Peyer's patch (tissue), 4 donors: ENCODE measurements around the gene HELQ. TPM values are rescaled to one million over a fixed set of nuclear protein-coding genes. Genes with fewer than 3 reads are reported as not detected.

Experiments
- DNase-seq, 3 donors: peaks; one replicate each; pipeline ENCODE4 v3.0.0-alpha.2; 2017 to 2019
- H3K27ac ChIP-seq, 4 donors: fragments of 200-600 bp; sonication (generic); one replicate each; pipeline ENCODE4 v1.5.1; 2016 to 2019
- H3K27me3 ChIP-seq, 2 donors: fragments of 200-600 bp; sonication (generic); one replicate each; pipeline ENCODE4 v1.5.1; 2019
- H3K36me3 ChIP-seq, 3 donors: fragments of 200-600 bp; sonication (generic); one replicate each; pipeline ENCODE4 v1.5.1; 2016 to 2019
- H3K4me1 ChIP-seq, 4 donors: fragments of 200-600 bp; sonication (generic); one replicate each; pipeline ENCODE4 v1.5.1; 2016 to 2019
- H3K4me3 ChIP-seq, 4 donors: fragments of 200-600 bp; sonication (generic); 1 replicate in 3 of 4; 2 replicates in 1 of 4; pipeline ENCODE4 v1.5.1; 2016 to 2019; ENCODE audit warnings: mild to moderate bottlenecking in 1 of 4
- H3K9me3 ChIP-seq, 4 donors: fragments of 200-600 bp; sonication (generic); one replicate each; pipeline ENCODE4 v1.5.1; 2016 to 2019; ENCODE audit warnings: mild to moderate bottlenecking in 1 of 4
- CTCF ChIP-seq, 6 experiments: fragments of 450-650 bp in 4 of 6; fragments of 200-600 bp in 2 of 6; sonication (generic) in 1 of 6; IDR thresholded peaks; one replicate each; pipeline ENCODE4 v1.5.1; 2017 to 2019; ENCODE audit warnings: antibody characterized with exemption in 6 of 6, mild to moderate bottlenecking in 3 of 6, moderate library complexity in 1 of 6
- POLR2A ChIP-seq, 2 donors: fragments of 450-650 bp; IDR thresholded peaks; one replicate each; pipeline ENCODE4 v1.5.1; 2017; ENCODE audit warnings: antibody characterized with exemption in 2 of 2, mild to moderate bottlenecking in 2 of 2, moderate library complexity in 2 of 2
- total RNA-seq, 4 donors: library from RNA; depleted of rRNA; stranded (reverse); fragments of >200 nt; gene quantifications; one replicate each; pipeline ENCODE4 v1.1.0, GENCODE V29; 2016

The HELQ gene
- total RNA-seq, 4 donors from 2014 or later, result 17.0 to 59.4 (median 20.4) TPM

GRCh38 chr4:83389037-83389720 lies 66.4 kb downstream of the HELQ start:
- H3K36me3 ChIP-seq, result no peaks in the 10 kb centered on the region
- H3K27me3 ChIP-seq, result no peaks in the 10 kb centered on the region
- H3K4me1 ChIP-seq, result no peaks in the 10 kb centered on the region
- no peaks in the 10 kb centered on the region for H3K9me3 ChIP-seq
- no peak overlapping the region for H3K4me3 ChIP-seq
- H3K27ac ChIP-seq, result no peak overlapping the region
- no peak for DNase-seq
- TF ChIP-seq POLR2A (IDR thresholded peaks at IDR 0.05) (no peak), CTCF (IDR thresholded peaks at IDR 0.05) (no peak)

- no peaks in the 10 kb centered on the region for H3K4me1 ChIP-seq
- H3K27ac ChIP-seq, result no peak overlapping the region
- no peaks in the 10 kb centered on the region for H3K9me3 ChIP-seq
- H3K27me3 ChIP-seq, result no peaks in the 10 kb centered on the region
- TF ChIP-seq POLR2A (IDR thresholded peaks at IDR 0.05), result no peak
- TF ChIP-seq CTCF (IDR thresholded peaks at IDR 0.05), result no peak
- no peaks in the 10 kb centered on the region for H3K36me3 ChIP-seq
- H3K4me3 ChIP-seq, result no peak overlapping the region
- DNase-seq, result no peak
These were observed 67.3 kb downstream of the HELQ start for GRCh38 chr4:83388313-83388676.

GRCh38 chr4:83387476-83388312 lies 67.9 kb downstream of the HELQ start:
- TF ChIP-seq CTCF (IDR thresholded peaks at IDR 0.05) (no peak), POLR2A (IDR thresholded peaks at IDR 0.05) (no peak)
- no peak for DNase-seq

DNA sequence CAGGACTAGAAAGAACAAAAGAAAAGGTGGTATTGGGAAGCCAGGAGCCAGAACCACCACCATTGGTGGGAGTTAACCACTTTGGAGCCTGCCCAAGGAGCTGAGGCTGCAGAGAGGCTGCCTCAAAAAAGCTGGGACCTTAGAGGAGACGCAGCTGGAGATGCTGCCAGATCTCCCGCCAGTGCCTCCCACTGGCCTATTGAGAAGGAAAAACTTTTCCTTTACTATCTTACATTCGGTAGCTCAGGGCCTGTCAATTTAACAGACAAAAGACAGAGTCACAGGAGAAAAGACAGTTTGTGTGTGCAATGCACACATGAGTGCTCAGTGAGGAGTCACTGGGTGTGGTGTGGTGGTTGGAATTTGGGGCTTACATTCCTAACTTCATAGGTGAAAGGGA lies 68.6 kb downstream of the HELQ start:
- Histone ChIP-seq H3K27me3 (no peaks in the 10 kb centered on the region), H3K27ac (no peak overlapping the region), H3K9me3 (no peaks in the 10 kb centered on the region), H3K4me3 (no peak overlapping the region), H3K36me3 (no peaks in the 10 kb centered on the region), H3K4me1 (no peaks in the 10 kb centered on the region)
- TF ChIP-seq CTCF (IDR thresholded peaks at IDR 0.05), result no peak
- TF ChIP-seq POLR2A (IDR thresholded peaks at IDR 0.05), result no peak
- no peak for DNase-seq

More at GRCh38 chr4:83387476-83388312, 67.9 kb downstream of the HELQ start:
- no peak overlapping the region for H3K27ac ChIP-seq
- H3K4me1 ChIP-seq, result no peaks in the 10 kb centered on the region
- no peaks in the 10 kb centered on the region for H3K9me3 ChIP-seq
- H3K36me3 ChIP-seq, result no peaks in the 10 kb centered on the region
- no peaks in the 10 kb centered on the region for H3K27me3 ChIP-seq
- H3K4me3 ChIP-seq, result no peak overlapping the region

DNA sequence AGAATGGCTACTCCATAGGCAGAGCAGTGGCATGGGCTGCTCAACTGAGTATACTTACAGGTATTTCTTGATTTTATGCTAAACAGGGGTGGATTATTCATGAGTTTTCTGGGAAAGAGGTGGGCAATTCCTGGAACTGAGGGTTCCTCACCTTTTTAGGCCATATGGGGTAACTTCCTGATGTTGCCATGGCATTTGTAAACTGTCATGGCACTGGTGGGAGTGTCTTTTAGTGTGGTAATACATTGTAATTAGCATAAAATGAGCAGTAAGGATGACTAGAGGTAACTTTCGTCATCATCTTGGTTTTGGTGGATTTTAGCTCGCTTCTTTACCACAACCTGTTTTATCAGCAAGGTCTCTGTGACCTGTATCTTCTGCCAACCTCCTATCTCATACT lies 72.8 kb downstream of the HELQ start:
- Histone ChIP-seq H3K4me1 (no peaks in the 10 kb centered on the region), H3K27ac (no peak overlapping the region), H3K9me3 (peaks cover 0 to 9% (median 3%) of the 10 kb centered on the region in 4 donors), H3K4me3 (no peak overlapping the region), H3K36me3 (no peaks in the 10 kb centered on the region), H3K27me3 (no peaks in the 10 kb centered on the region)
- DNase-seq, result no peak
- no peak for TF ChIP-seq CTCF (IDR thresholded peaks at IDR 0.05)
- no peak for TF ChIP-seq POLR2A (IDR thresholded peaks at IDR 0.05)
